GM23248 (cell line): ENCODE data around the gene RAI14.

Experiments
- EZH2 ChIP-seq: fragments of 200-600 bp; sonication (generic); IDR thresholded peaks from 2 replicates; pipeline ENCODE4 v1.6.1; 2018; ENCODE audit warnings: antibody characterized with exemption, mild to moderate bottlenecking; ENCODE audit not compliant: insufficient read depth, poor library complexity, severe bottlenecking
- EZH2phosphoT487 ChIP-seq: fragments of 200-600 bp; sonication (generic); IDR thresholded peaks from 2 replicates; pipeline ENCODE4 v1.6.1; 2018; ENCODE audit warnings: antibody characterized with exemption, moderate library complexity, mild to moderate bottlenecking, low read depth; ENCODE audit not compliant: insufficient read depth

DNA sequence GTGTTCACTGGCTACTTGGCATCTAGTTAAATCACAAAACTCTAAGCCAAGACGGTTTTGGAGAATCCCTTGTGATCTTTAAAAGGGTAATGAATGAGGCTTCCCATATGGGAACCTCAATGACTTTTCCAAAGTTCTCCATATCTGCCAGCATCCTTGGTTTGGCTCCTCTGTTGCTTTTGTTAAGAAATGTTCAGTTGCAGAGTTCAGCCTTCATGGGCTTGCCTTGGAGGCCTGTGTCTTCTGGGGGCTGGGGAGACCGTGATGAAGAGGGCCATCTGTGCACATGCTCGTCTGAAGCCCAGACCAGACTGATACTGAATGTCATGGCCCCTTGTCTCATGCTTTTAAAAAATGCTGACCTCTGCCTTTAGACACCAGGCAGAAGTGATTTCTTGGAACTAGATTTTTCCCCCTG is 84.3 kb downstream of the RAI14 start:
- TF ChIP-seq EZH2phosphoT487 (no peak), EZH2 (no peak)
